GM10266 (cell line): ENCODE results near the gene FLAD1.

Experiments used
- DNase-seq: peaks from one replicate; pipeline ENCODE4 v3.0.0; 2012; ENCODE audit errors: extremely low spot score
- TF ChIP-seq, protein P1 (sequence below): IDR thresholded peaks from 2 replicates; pipeline ENCODE4 v1.5.1; 2012; ENCODE audit warnings: mild to moderate bottlenecking, low read depth; ENCODE audit not compliant: control insufficient read depth, insufficient read depth; ENCODE audit errors: missing control alignments

FLAD1 gene

DNA sequence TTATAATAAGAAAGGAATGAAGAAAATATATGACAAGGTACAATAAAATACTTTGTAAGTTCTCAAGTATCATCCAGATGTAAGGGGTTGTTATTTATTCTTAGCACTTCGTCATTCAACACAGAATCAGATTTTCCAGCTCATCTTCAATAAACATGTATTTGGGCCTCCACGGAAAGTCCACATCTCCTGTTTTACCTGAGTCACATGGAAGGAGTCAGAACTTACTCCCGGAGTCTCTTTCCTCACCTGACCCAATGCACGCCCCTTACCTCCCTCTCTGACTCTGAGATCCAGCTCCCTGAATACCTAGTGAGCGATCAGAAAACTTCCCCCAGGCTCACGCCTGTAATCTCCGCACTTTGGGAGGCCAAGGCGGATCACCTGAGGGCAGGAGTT is 45.2 kb upstream of the FLAD1 start:
- TF ChIP-seq, protein P1, sequence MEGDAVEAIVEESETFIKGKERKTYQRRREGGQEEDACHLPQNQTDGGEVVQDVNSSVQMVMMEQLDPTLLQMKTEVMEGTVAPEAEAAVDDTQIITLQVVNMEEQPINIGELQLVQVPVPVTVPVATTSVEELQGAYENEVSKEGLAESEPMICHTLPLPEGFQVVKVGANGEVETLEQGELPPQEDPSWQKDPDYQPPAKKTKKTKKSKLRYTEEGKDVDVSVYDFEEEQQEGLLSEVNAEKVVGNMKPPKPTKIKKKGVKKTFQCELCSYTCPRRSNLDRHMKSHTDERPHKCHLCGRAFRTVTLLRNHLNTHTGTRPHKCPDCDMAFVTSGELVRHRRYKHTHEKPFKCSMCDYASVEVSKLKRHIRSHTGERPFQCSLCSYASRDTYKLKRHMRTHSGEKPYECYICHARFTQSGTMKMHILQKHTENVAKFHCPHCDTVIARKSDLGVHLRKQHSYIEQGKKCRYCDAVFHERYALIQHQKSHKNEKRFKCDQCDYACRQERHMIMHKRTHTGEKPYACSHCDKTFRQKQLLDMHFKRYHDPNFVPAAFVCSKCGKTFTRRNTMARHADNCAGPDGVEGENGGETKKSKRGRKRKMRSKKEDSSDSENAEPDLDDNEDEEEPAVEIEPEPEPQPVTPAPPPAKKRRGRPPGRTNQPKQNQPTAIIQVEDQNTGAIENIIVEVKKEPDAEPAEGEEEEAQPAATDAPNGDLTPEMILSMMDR = no peak
- no peak for DNase-seq

DNA sequence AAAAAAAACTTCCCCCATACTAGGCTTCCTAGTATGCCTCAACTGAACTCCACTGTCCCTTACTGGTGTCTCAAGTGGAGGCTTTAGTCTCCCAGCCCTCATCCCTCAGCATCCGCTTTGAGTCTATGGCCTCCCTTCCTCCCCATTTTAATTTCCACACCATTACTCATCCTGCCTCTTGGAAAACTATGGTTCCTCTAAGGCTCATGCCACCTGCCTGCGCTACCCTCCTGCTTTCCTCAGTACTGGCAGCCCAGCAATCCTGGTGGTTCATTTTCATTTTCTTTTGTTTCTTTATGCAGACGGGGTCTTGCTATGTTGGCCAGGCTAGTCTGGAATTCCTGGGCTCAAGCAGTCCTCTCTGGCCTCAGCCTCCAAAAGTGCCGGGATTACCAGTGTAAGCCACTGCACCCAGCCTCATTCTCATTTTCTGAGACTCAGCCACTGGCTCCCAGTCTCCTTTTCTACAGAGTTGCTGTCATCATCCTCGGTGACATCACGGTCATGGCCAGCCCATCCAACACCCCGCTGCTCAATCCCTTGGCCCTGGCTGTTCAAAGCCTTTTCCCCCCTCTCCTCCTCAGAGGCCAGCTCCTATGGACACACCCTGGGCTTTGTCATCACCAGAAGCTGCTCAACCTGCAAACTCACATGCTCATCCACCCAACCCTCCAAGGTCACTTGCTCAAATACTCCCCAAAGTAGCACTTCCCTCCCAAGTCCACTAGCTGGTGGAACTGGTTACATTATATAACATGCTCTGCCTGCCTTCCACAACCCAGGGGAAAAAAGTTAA is 44.3 kb upstream of the FLAD1 start:
- no peak for DNase-seq
- TF ChIP-seq, protein P1 = no peak

DNA sequence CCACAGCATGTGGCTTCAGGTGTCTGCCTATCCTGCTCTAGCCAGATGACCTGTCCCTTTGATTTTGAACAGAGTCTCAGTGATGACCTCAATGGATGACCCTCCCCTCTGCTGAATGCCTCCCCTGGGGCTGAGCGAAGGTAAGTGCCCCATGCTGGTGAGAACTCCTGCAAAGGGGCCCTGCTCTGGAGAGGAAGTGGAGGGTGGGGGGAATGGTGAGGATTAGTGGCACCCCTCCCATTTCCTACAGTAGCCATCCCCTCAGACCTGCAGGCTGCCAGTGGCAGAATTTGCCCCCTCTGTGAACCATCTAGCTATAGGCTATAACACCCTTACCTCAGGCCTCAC is 43.0 kb upstream of the FLAD1 start:
- DNase-seq = no peak
- TF ChIP-seq, protein P1 = no peak

DNA sequence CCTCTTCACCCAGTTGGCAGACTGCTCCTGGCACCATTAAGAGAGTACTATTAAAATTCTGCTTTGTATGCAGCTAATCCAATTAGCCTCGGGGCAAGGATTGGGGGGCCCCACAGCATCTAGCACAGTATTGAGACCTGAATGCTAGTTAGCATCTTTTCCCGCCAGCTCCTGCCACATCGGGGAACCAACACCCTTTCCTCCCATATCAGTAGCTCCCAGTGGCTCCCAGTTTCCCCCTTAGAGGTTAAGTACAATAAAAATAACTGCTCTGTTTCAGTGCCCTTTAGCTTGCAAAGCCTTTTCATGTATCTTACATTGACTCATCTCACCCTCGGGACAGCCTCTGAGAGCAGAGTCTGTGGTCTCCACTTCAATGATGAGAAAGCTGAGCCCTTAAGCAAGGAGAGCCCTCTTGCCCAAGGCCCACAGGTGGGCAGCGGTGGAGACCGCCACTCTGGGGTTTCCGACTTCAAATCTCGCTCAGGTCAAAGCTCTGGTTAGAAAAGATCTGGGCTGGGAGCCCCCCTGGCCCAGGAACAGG is 42.4 kb upstream of the FLAD1 start:
- DNase-seq = peak; percentile 51
- TF ChIP-seq, protein P1 = no peak

DNA sequence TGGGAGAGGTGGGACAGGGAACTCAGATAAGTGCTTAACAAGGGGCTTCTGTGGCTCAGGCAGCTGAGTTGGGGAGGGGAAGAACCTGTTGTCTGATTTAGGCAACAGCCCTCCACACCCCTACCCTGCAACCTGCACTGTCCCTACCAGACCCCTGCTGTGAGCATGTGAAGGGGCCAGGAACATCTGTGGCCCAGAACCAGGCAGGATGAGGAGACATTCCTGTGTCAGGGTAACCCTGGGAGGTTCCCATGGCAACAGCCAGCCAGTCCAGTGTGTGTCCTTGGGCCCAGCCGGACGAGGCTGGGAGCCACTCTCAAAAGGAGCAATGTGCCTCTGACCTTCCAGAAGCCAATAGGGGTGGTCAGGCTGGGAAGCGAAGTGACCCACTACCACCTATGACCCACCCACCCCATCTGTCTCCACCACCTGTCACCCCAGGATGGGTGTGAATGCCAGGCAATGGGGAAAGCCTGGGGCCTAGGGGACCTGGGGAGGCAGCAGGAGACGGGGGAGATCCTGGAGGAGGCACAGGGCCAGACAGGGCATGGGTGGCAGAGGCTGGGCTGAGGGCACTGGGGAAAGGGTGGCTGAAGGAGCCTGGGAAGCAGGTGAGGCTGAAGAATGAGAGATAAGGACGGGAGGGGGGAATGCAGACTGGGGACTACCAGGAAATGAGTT is 41.7 kb upstream of the FLAD1 start:
- TF ChIP-seq, protein P1 = no peak
- DNase-seq = no peak

DNA sequence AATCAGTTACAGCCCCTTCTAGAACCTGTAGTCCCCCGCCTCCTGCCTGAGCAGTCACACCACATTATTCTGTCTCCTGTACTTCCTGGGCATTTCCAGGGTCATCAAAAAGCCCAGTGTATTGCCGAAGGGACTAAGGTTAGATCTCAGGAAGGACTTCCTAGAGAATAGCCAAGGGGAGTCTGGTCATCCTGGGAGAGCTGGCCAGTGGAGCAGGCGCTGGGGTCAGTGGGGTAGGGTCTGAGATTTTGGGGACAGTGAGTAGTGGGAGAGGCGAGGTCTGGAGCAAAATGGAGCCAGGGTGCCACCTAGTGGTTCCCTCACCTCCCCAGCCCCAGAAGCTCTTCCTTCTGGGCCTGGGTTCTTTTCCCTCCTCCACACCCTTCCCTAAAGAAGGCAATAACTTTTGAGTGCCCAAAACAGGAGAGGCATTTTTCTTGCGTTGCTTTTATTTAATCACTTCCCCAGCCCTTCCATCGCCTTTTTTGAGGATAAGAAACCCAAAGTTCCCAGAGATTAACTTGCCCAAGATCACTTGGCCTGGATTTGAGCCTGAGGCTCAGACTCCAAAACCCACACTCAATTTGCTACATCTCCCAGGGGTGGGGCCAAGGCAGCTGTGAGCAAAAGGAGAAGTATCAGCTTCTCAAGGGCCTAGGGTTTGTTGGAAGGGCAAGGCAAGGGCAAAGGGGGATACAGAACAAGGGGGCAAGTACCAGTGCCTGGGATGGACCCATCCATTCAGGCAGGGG is 39.3 kb upstream of the FLAD1 start:
- peak; percentile 67 for DNase-seq
- TF ChIP-seq, protein P1 = peak; percentile 90
